Calu3 (cell line): Measurements from ENCODE around the gene ZNF564. TPM values are rescaled to one million over a fixed set of nuclear protein-coding genes. Genes with fewer than 3 reads are reported as not detected.

Source experiments
- BruUV-seq: library from RNA; stranded (reverse); fragments of 400-500 nt; replicated peaks from 2 replicates; lab custom pipeline; 2021; lab: Mats Ljungman, UMichigan
- CTCF ChIA-PET: fragments of 300-600 bp; sonication (Branson Sonifier 250); formaldehyde crosslinking; loops from one replicate; lab custom pipeline; 2022; ENCODE audit warnings: antibody characterized with exemption; lab: Charles Lee
- DNase-seq: peaks from one replicate; pipeline ENCODE4 v3.0.0; 2022
- H3K27ac Mint-ChIP-seq: one replicate; pipeline ENCODE4 v1.8.0; 2022; ENCODE audit warnings: mixed read lengths; ENCODE audit not compliant: unreplicated experiment
- H3K27me3 Mint-ChIP-seq: one replicate; pipeline ENCODE4 v1.8.0; 2022; ENCODE audit warnings: mixed read lengths; ENCODE audit not compliant: unreplicated experiment
- H3K36me3 Mint-ChIP-seq: one replicate; pipeline ENCODE4 v1.8.0; 2022; ENCODE audit warnings: mild to moderate bottlenecking, moderate library complexity, mixed read lengths; ENCODE audit not compliant: insufficient read depth, unreplicated experiment
- H3K4me1 Mint-ChIP-seq: one replicate; pipeline ENCODE4 v1.8.0; 2022; ENCODE audit warnings: mild to moderate bottlenecking, low read depth, mixed read lengths; ENCODE audit not compliant: unreplicated experiment
- H3K4me3 Mint-ChIP-seq: one replicate; pipeline ENCODE4 v1.8.0; 2022; ENCODE audit warnings: mild to moderate bottlenecking, low read depth, moderate library complexity, mixed read lengths; ENCODE audit not compliant: unreplicated experiment
- H3K9me3 Mint-ChIP-seq: one replicate; pipeline ENCODE4 v1.8.0; 2022; ENCODE audit warnings: low read depth, mixed read lengths; ENCODE audit not compliant: unreplicated experiment
- intact Hi-C: fragments of 100-400 bp; cut with micrococcal nuclease; formaldehyde crosslinking; loops from one replicate; pipeline ENCODE4 v1.10.0; 2022; ENCODE audit not compliant: unreplicated experiment
- total RNA-seq: library from RNA; stranded (reverse); gene quantifications from 2 replicates; pipeline ENCODE4 v1.2.3, GENCODE V29; 2022
- TF ChIP-seq, protein P1 (sequence below): fragments of 200-600 bp; IDR thresholded peaks from one replicate; pipeline ENCODE4 v1.8.0; 2022; ENCODE audit warnings: antibody characterized with exemption; ENCODE audit not compliant: unreplicated experiment

Gene ZNF564
- total RNA-seq, 1 experiment from 2014 or later: 6.6 TPM

DNA sequence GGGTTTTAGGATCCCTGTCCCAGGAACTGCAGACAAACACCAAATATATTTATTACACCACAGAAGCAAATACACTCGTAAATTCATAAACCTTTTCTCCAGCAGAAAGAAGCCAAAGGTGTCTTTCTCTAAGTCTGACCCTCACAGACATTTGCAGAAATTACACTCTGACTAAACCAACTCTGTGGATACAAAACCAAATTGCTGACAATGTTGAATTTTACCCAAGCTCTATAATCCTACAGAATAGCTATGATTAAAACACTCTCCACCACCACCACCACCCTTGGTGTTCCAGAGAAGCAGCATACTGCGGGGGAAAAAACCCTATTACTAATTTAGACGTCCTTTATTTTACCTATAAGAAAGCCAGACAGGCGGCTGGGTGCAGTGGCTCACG lies 5.2 kb downstream of the ZNF564 start:
- DNase-seq: no peak
- intact Hi-C loops: no loop called here
- Mint-ChIP-seq H3K27ac (no peak overlapping the region), H3K4me1 (no peaks in the 10 kb centered on the region), H3K9me3 (peaks cover 11% of the 10 kb centered on the region), H3K36me3 (peaks cover 37% of the 10 kb centered on the region), H3K4me3 (no peak overlapping the region), H3K27me3 (no peaks in the 10 kb centered on the region)
- BruUV-seq: no TSS peak
- CTCF ChIA-PET: no interaction called here
- TF ChIP-seq, protein P1, sequence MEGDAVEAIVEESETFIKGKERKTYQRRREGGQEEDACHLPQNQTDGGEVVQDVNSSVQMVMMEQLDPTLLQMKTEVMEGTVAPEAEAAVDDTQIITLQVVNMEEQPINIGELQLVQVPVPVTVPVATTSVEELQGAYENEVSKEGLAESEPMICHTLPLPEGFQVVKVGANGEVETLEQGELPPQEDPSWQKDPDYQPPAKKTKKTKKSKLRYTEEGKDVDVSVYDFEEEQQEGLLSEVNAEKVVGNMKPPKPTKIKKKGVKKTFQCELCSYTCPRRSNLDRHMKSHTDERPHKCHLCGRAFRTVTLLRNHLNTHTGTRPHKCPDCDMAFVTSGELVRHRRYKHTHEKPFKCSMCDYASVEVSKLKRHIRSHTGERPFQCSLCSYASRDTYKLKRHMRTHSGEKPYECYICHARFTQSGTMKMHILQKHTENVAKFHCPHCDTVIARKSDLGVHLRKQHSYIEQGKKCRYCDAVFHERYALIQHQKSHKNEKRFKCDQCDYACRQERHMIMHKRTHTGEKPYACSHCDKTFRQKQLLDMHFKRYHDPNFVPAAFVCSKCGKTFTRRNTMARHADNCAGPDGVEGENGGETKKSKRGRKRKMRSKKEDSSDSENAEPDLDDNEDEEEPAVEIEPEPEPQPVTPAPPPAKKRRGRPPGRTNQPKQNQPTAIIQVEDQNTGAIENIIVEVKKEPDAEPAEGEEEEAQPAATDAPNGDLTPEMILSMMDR: no peak

DNA sequence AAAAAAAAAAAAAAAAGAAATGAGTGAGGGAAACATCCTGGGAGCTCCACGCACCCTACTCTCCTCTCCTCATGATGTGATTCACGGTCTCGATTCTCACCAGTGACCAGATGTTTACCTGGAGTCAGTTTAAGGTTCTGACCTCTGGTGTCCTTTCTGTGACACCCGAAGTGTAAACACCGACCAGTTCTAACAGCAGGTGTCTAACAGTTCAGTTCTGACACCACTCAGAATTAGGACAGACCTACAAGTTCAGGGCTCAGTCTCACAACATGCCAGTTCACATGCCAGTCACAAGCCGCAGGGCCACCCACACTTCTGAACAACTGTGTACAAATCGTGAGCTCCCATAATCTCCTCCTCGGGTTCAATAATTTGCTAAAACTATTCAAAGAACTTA lies 6.0 kb downstream of the ZNF564 start:
- H3K27me3 Mint-ChIP-seq: no peaks in the 10 kb centered on the region
- TF ChIP-seq, protein P1: no peak
- no peaks in the 10 kb centered on the region for H3K4me1 Mint-ChIP-seq
- intact Hi-C loops: no loop called here
- peaks cover 35% of the 10 kb centered on the region for H3K36me3 Mint-ChIP-seq
- no TSS peak for BruUV-seq
- H3K9me3 Mint-ChIP-seq: peaks cover 11% of the 10 kb centered on the region
- CTCF ChIA-PET: no interaction called here
- no peak overlapping the region for H3K4me3 Mint-ChIP-seq
- H3K27ac Mint-ChIP-seq: no peak overlapping the region
- DNase-seq: no peak

DNA sequence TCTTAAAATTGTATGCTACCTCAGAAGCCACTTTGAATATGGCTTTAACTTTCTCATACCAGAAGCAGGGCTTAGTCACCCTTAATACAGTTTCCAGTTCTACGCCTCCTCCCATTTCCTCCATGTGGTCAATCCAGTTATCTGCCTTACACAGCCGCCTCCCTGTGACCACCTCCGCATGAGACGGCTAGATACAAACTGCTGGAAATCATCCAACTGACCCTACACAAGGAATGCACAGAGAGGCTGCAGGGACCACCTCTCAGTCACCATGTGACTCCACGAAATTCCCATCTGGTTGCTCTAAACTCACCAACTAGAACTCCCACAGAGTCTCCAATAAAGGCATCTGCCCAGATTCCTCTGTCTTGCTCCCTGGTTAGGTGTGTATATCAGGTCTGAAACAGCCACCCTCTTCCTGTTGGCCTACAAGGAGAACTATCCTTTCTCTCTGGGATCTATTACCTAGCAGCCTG lies 6.8 kb downstream of the ZNF564 start:
- H3K36me3 Mint-ChIP-seq: peaks cover 34% of the 10 kb centered on the region
- H3K4me3 Mint-ChIP-seq: no peak overlapping the region
- CTCF ChIA-PET: no interaction called here
- H3K9me3 Mint-ChIP-seq: peaks cover 11% of the 10 kb centered on the region
- no peak for DNase-seq
- no peak overlapping the region for H3K27ac Mint-ChIP-seq
- no TSS peak for BruUV-seq
- no peaks in the 10 kb centered on the region for H3K27me3 Mint-ChIP-seq
- no peaks in the 10 kb centered on the region for H3K4me1 Mint-ChIP-seq
- TF ChIP-seq, protein P1: no peak
- intact Hi-C loops: no loop called here

DNA sequence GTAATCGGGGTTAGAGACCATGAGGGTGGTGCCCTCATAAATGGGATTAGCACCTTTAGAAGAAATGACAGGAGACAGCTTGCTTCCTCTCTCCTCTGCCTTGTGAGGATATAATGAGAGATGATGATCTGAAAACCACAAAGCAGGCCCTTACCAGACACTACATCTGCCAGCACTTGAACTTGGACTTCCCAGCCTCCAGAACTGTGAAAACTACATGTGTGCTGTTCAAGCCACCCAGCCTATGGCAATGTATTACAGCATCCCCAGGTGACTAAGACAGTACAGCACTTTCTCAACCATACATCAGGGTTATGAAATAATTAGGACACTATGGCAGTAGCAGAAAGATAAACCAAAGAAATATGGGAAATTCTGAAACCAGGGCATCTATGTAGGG lies 7.4 kb downstream of the ZNF564 start:
- H3K27ac Mint-ChIP-seq: no peak overlapping the region
- CTCF ChIA-PET: no interaction called here
- TF ChIP-seq, protein P1: no peak
- no peaks in the 10 kb centered on the region for H3K4me1 Mint-ChIP-seq
- no peak for DNase-seq
- H3K36me3 Mint-ChIP-seq: peaks cover 35% of the 10 kb centered on the region
- intact Hi-C loops: no loop called here
- no TSS peak for BruUV-seq
- no peaks in the 10 kb centered on the region for H3K27me3 Mint-ChIP-seq
- peaks cover 11% of the 10 kb centered on the region for H3K9me3 Mint-ChIP-seq
- no peak overlapping the region for H3K4me3 Mint-ChIP-seq
